ENCODE results near the gene TTC12. TPM values are rescaled to one million over a fixed set of nuclear protein-coding genes. Genes with fewer than 3 reads are reported as not detected.

TTC12 gene
- total RNA-seq, 4 donors from 2014 or later = 4.4 to 19.1 (median 7.0) TPM

GRCh38 chr11:113283881-113284280 lies 30.5 kb upstream of the TTC12 start:
- TF ChIP-seq, protein P1, sequence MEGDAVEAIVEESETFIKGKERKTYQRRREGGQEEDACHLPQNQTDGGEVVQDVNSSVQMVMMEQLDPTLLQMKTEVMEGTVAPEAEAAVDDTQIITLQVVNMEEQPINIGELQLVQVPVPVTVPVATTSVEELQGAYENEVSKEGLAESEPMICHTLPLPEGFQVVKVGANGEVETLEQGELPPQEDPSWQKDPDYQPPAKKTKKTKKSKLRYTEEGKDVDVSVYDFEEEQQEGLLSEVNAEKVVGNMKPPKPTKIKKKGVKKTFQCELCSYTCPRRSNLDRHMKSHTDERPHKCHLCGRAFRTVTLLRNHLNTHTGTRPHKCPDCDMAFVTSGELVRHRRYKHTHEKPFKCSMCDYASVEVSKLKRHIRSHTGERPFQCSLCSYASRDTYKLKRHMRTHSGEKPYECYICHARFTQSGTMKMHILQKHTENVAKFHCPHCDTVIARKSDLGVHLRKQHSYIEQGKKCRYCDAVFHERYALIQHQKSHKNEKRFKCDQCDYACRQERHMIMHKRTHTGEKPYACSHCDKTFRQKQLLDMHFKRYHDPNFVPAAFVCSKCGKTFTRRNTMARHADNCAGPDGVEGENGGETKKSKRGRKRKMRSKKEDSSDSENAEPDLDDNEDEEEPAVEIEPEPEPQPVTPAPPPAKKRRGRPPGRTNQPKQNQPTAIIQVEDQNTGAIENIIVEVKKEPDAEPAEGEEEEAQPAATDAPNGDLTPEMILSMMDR (IDR thresholded peaks at IDR 0.05) = no peak
- DNase-seq (ENCODE audit: low spot score) (no peak), ATAC-seq (ENCODE audit: low FRiP score) (no peak)

DNA sequence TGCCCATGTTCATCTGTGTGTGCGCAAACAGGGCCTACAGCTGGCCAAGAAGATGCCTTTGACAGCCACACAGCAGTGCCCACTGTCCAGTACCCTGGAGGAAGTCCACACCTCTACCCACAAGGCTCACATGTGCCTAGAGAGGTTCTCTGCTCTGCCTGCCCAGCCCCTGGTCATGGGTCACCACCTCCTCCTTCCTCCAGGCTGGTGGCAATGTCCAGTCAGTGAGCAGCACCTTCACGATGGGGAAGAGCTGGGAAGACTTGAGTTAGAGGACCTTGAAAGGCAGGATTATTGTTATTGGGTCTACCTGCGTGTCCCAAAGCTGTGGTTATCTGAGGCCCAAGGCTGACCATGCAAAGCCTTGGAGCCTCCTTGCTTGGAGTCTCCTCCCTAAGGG lies 28.4 kb upstream of the TTC12 start:
- TF ChIP-seq, protein P1 (IDR thresholded peaks at IDR 0.05) = no peak
- DNase-seq (ENCODE audit: low spot score) = no peak
- no peak for ATAC-seq (ENCODE audit: low FRiP score)

DNA sequence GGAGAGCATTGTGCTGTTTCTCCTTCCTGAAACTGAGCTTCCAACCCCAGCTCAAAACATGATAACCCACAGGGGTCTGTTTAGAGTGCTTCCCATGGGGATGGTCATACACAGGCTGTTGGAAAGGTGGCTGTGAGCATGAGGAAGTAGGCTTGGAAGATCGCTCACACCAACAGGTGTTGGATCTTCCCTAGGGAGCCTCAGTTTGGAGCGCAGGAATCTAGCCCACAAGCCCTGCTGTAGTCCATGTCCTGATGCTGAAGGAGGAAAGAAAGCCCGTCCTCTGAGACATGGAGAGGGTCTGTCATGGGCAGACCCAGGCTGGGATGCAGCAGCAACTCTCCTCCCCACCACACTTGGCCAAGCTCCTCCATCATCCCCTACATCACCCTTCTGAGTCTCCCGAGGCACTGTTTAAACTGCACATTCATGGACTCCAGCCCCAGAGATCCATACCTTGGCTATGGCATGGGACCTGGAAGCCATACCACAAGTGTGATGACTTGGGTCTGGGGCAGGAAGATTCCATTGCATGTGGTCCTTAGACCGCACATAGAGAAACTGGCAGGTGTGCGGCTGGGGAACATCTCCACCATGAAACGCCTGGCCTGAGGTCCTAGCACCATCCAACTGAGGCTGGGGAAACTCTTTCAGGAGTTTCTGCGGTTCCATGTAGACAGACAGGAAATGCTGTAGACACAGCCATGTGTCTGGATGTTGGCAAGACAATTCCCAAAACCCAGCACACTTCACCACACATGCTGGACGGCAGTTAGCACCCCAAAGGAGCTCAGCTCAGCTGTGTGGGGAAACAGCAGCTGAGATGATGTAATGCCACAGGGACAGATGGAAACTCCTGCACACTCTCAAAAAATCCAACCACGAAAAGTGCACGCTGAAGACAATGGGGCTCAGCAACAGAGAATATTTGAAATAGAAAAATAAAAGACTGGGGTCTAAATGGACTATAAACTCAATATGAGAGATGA lies 27.6 kb upstream of the TTC12 start:
- DNase-seq (ENCODE audit: low spot score) (no peak), ATAC-seq (ENCODE audit: low FRiP score) (no peak)
- TF ChIP-seq, protein P1 (IDR thresholded peaks at IDR 0.05) = no peak

DNA sequence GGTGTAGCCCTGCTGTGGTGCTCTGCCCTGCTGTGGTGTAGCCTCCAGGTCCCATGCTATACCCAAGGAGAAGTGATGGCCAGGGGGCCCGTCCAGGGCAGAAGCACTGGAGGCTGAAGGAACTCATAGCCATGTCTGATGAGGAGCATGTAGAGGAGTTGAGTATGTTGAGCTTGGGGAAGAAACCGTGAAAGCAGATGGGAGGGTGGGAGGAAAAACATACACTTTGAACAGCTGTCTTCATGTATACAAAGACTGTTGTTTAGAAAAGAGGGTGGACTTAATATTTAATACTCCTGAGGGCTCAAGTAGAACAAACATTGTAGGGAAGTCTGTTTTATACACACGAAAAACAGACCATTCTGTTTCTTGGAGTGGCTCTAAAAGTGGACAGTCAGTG lies 26.6 kb upstream of the TTC12 start:
- TF ChIP-seq, protein P1 (IDR thresholded peaks at IDR 0.05) = no peak
- ATAC-seq (ENCODE audit: low FRiP score) (no peak), DNase-seq (ENCODE audit: low spot score) (no peak)

DNA sequence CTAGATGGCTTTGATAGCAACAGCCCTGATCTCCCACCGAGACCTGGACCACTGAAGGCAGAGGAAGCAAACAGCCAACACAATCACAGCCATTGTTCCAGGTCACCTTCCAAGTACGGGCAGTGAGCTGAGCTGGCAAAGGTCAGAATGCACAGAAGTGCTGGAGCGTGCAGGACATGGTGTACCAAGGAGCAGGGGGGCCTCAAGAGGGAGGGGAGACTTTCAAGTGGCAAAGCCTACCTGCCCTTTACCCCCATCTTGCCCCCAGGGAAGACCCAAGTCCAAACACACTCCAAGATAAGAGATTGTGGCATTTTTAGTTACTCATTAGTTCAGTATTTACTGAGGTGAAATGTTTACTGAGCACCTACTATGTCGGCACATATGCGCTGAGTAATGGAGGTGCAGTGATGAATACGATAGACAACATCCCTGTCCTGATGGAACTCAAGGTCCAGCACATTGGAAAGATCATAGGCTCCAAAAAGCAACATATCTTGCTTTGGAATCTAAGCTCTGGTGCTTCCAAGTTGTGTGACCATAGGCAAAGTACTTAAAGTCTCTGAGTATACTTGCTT lies 26.0 kb upstream of the TTC12 start:
- ATAC-seq (ENCODE audit: low FRiP score) (no peak), DNase-seq (ENCODE audit: low spot score) (no peak)
- TF ChIP-seq, protein P1 (IDR thresholded peaks at IDR 0.05) = no peak

GRCh38 chr11:113289431-113290187 lies 24.8 kb upstream of the TTC12 start:
- TF ChIP-seq, protein P1 (IDR thresholded peaks at IDR 0.05) = peak in 1 of 3 donors; percentile 76
- peak; percentile 62 for ATAC-seq (ENCODE audit: low FRiP score)
- no peak for DNase-seq (ENCODE audit: low spot score)
